HG03095 (cell line): ENCODE data around the gene KIAA0319L.
"Not testable (repeated sequence)": the region's sequence is repeated elsewhere in the genome, so short reads cannot be mapped to it uniquely, and the experiment has no call there.

Source experiments
- ATAC-seq: cut with Tn5 transposase; IDR thresholded peaks from one replicate; pipeline ENCODE4 v1.9.1; 2021; ENCODE audit warnings: moderate library complexity; ENCODE audit not compliant: unreplicated experiment

The KIAA0319L gene

DNA sequence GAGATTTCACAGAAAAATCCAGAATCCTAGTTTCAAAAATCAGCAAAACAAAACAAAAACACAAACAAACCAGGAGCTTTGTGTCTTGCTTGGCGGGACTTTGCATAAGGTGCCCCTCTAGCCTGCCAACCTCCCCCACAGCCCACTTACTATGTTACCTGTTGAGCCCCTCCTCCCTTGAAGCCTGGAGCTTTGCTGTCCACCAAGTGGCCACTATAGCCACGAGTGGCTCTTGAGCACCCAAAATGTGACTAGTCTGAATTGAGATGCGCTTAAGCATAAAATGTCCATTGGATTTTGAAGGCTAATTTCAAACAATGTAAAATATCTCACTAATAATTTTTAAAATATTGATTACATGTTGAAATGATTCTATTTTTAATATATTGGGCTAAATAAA is 28.1 kb upstream of the KIAA0319L start:
- ATAC-seq: no peak

DNA sequence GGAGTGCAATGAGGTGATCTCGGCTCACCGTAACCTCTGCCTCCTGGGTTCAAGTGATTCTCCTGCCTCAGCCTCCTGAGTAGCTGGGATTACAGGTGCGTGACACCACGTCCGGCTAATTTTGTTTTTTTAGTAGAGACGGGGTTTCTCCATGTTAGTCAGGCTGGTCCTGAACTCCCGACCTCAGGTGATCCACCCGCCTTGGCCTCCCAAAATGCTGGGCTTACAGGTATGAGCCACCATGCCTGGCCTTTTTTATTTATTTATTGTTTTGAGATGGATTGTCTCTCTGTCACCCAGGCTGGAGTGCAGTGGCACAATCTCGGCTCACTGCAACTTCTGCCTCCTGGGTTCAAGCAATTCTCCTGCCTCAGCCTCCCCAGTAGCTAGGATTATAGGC is 24.4 kb upstream of the KIAA0319L start:
- not testable (repeated sequence) for ATAC-seq

DNA sequence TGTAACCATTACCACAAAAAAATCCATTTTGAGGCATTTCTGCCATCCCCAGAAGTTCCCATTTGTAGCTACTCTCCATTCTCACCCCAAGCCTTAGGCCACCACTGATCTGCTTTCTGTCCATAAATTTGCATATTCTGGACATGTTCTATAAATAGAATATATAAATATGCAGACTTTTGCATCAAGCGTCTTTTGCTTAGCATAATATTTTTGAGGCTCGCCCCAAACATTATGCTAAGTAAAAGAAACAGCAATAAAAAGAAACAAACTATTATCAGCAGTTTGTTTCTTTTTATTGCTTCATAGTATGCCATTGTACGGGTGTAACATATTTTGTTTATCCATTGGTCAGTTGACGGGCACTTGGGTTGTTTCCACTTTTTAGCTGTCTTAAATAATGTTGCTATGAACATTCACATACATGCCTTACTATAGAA is 23.8 kb upstream of the KIAA0319L start:
- ATAC-seq: no peak

DNA sequence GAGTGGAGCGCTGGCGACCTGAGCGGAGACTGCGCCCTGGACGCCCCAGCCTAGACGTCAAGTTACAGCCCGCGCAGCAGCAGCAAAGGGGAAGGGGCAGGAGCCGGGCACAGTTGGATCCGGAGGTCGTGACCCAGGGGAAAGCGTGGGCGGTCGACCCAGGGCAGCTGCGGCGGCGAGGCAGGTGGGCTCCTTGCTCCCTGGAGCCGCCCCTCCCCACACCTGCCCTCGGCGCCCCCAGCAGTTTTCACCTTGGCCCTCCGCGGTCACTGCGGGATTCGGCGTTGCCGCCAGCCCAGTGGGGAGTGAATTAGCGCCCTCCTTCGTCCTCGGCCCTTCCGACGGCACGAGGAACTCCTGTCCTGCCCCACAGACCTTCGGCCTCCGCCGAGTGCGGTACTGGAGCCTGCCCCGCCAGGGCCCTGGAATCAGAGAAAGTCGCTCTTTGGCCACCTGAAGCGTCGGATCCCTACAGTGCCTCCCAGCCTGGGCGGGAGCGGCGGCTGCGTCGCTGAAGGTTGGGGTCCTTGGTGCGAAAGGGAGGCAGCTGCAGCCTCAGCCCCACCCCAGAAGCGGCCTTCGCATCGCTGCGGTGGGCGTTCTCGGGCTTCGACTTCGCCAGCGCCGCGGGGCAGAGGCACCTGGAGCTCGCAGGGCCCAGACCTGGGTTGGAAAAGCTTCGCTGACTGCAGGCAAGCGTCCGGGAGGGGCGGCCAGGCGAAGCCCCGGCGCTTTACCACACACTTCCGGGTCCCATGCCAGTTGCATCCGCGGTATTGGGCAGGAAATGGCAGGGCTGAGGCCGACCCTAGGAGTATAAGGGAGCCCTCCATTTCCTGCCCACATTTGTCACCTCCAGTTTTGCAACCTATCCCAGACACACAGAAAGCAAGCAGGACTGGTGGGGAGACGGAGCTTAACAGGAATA is 20.1 kb upstream of the KIAA0319L start:
- peak; percentile 52 for ATAC-seq

DNA sequence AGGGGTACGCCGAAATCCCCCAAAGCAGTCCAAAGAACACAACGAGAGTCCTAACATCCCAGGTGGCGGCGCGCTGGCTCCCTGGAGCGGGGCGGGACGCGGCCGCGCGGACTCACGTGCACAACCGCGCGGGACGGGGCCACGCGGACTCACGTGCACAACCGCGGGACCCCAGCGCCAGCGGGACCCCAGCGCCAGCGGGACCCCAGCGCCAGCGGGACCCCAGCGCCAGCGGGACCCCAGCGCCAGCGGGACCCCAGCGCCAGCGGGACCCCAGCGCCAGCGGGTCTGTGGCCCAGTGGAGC is 19.5 kb upstream of the KIAA0319L start:
- not testable (repeated sequence) for ATAC-seq

DNA sequence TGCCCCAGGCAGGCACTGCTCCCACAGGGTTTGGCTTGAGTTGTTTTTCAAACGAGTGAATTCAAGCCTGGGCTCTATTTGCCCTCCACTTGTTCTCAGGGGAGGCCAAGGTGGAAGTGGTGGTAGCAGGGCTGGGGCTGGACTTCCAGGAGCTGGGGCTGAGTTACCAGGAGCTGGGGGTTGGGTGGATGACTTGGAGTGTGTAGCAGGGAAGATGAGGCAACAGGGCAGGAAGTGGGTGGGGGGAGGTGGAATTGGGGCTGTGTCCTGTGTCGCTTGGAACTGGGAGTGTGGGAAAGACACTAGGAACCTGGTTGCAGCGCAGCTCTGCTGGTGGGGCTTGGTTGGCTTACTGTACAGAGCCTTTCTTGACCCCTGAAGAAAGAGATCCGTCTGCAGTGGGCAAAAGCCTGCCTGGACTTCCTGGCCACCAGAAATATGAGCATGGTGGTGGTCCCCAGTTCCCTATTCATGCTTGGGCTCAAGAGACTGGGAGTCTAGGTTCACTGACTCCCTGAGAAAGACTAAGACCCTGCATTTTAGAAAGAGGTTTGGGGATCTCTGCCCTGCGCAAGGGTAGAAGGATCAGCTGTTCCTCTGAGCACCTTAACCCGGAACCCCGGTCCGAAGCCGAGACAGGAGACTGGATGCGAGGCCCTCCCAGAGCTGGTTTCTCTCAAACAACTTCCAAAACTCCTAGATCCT is 19.0 kb upstream of the KIAA0319L start:
- no peak for ATAC-seq

DNA sequence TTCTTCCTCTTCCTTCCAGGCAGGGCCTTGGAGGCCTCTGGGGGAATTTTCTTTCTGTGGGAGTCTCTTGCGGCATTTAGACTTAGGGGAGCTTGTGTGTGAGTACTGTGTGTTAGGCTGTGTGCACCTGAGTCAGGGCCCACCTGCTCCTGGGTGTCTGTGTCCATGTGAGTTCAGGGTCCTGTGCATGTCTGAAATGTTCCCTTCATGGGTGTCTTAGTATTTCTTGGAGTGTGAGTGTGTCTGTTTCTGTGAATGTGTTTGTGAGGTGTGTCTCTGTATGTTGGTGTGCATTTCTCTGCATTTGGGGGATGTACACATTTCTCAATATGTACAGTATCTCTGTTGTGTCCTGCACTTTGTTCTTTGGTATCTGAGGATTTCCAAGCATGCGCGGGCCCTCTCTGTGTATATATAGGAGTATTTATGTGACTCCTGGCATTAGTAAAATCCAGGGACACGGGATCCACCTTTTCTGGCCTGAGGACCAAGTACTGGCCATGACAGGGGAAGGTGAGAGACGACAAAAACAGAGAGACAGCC is 18.3 kb upstream of the KIAA0319L start:
- ATAC-seq: no peak

DNA sequence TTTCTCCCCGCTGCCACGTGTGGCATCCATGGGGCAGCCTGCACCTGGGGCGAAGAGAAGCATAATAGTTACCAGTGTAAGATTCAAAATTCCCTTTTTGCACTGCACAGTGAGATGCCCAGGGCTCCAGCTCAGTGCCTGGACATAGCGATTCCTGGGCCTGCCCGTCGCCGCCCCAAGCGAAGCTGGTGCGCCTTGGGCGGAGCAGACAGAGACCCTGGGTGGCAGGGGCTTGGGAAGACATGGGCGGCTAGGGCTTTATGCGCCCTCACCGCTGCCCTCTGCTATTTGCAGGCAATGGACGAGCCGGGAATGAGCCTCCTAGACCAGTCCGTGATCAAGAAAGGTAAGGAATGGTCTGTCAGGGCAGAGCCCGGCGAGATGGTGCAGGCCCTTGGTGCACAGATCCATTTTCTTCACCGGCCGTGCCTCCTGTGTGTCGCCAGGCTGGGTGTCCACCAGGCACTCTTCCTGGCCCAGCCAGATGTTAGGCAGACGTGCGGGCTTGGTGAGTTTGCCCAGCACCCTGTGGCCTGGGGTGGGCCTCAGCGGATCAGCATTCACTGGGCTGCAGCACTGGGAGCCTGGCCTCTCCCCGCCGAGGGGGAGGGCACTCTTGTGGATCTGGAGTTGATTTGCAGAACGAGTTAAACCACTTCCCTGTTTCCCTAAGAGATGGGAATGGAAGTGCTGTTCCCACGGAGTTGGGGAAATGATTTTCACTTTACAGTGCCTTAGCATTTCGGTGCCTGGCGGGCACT is 17.6 kb upstream of the KIAA0319L start:
- ATAC-seq: no peak

DNA sequence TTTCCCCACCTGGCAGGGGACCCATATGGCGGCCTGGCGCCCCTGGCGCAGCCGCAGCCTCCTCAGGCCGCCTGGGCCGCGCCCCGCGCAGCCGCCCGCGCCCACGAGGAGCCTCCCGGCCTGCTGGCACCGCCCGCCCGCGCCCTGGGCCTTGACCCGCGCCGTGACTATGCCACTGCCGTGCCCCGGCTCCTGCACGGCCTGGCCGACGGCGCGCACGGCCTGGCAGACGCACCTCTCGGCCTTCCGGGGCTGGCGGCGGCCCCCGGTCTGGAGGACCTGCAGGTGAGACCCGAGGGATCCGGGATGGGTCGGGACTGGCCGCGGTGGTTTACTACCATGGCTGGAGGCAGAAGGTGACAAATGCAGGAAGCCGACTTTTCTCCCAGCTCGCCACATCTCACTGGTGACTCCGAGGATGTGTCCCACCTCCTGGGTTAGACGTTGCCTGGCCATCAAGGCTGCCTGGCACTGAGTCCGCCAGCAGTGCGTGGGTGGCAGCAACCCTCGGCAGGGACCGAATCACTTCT is 17.0 kb upstream of the KIAA0319L start:
- ATAC-seq: no peak

DNA sequence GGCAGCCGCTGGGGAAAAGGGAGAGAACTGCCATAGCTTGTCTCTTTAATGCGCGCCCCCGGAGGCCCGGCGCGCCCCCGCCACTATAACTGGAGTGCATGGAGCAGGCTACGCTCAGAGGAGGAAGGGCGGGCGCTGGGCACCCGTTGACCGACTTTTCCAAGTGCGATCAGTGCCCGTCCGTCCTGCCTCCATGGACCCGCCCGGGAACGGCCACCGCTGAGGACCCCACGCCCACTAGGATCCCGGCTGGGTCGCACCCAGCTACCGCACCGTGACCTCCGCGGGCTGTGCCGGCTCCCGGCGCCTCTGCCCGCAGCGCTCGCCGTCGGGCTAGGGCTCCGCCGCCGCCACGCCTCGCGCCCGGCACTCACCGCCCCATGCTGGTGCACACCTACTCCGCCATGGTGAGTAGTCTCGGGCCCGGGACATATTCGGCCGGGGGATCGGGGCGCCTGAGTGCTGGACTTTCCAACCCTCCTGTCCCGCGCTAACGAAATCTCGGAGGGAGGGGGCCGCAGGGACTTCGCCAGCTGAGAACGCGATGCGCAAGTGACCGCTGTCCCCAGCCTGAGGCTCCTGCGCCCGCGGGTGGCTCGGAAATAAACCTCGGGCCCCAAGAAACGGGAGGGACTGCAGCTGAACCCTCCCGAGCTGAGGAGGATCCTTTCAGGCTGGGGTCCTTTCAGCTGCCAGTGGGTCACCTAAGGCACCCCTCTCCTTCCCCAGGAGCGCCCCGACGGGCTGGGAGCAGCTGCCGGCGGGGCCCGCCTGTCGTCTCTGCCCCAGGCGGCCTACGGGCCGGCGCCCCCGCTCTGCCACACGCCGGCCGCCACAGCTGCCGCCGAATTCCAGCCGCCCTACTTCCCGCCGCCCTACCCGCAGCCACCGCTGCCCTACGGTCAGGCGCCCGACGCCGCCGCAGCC is 16.3 kb upstream of the KIAA0319L start, which contains the start of gene TFAP2E:
TSS of gene TFAP2E (plus strand) at position 117 of the 927 bp plus-strand sequence. CDS start at position 381, 264 bp downstream.
- no peak for ATAC-seq

DNA sequence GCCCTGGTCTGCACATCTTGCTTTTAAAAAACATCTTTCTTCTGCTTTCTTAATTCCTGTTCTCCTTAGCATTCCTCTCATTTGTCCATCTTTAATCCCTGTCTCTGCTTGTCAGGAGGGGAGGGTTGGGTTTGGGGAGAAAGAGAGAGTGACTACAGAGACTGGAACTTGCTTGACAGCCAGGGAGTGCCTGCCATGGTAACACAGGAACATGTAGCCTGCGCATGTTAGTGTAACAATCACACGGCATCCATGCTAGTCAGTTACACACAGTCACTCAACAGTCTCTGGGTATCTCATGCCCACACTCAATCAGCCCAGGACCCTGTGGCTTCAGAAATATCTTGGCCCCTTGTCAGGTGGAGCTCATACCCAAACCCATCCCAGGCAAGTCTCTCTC is 15.1 kb upstream of the KIAA0319L start:
- no peak for ATAC-seq

DNA sequence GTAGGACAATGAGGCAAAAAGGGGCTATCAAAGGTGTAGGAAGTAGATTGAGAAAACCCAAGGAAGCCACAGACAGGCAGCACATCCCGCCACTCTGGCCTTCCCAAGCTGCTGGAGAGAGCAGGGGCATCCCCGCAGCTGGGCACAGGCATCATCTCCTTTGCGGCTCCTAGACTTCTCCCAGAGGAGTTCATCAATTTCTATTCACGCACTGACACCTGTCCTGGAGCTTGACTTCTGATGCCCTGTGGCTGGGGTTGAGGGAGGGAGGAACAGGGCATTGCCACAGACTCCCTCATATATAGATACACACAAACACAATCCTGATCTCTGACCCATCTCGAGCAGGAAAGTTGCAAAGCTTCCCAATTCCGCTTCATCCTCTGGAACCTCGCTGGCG is 14.1 kb upstream of the KIAA0319L start:
- ATAC-seq: no peak

DNA sequence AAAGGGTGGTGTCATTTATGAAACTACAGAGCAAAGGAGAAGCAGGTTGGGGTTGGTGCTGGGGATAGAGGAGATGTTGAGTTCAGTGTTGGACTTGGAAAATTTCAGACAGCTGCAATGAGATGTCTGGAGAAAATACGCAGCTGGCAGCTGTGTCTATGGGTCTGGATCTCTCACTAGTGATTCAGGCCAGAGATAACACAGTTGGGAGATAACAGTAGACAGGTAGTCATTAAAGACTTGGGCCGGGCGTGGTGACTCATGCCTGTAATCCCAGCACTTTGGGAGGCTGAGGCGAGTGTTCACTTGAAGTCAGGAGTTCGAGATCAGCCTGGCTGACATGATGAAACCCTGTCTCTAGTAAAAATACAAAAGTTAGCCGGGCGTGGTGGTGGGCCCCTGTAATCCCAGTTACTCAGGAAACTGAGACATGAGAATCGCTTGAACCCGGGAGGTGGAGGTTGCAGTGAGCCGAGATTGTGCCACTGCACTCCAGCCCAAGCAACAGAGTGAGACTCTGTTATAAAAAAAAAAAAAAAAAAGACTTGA is 13.5 kb upstream of the KIAA0319L start:
- no peak for ATAC-seq

DNA sequence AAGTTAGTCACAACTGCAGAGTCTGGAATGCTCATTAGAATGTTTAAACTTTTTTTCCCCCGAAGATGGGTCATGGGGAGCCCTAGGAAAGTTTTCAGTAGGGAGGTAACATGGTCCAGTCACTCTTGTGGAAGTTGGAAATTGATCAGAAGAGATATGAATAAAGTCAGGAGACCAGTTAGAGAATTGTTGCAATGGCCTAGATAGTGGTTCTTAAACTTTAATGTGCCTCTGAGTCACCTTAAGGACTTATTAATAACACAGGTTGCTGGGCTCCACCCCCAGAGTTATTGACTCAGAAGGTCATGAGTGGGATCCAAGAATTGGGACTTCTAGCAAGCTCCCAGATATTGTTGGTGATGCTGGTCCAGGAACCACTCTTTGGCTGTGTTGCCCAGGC is 12.7 kb upstream of the KIAA0319L start:
- no peak for ATAC-seq

DNA sequence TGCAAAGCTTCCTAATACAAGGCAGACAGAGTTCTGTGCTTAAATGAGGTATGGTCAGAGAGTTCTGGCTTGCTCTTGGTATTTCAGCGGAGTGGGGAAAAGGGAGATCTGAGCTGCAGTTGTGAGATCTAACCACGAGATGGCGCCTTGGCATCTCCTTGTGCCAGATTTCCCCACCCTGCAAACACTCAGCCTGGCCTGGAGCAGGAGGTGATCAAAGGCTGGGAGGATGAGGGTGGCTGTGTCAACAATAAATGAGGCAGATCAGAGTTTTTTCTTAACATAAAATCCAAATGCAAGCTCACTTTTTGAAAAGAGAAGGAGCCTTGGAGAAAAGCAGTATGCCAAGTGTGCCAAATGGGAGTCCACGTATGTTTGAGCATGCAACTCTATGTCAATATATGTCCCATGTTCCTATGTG is 11.8 kb upstream of the KIAA0319L start:
- no peak for ATAC-seq

DNA sequence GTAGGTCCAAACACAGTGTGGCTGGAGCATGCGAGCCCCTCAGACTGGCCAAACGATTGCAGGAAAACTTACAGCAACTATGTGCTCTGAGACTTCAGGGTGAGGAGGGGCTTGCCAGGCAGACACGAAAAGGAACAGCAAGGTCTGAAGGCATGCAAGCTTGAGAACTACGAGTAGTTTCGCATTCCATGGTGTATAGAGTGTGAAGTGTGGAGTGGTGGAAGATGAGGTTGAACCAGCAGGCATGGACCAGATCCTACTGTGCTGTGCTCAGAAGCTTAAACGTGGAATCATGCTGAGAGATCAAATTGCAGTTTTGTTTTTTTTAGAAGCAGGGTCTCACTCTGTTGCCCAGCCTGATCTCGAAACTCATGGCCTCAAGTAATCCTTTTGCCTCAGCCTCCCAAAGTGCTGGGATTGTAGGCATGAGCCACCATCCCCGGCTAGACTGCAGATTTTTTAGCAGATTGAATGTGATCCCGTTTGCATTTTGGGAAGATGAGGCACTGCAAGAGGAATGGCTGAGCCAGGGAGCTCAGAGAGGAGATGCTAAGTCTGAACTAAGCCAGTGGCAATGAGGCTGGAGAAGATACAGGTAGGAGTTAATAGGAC is 10.8 kb upstream of the KIAA0319L start:
- no peak for ATAC-seq

DNA sequence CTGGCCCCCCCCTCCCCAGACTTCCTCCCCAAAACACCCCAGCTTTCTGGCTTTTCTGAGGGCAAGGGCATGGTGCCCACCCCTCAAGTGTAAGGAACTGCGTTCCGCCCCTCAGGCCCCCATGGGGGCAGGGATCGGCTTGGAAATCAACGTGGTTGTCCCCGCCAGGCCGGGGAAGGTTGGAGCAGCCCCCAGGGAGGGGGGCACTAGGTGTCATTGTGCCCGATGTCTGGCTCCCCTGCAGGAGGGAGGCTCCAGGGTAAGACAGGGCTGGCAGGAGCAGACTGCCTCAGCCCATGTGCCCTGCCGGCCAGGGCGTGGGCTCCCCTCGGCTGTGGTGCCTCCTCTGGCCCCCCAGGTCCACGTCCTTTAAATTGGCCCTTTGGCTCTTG is 8.5 kb upstream of the KIAA0319L start:
- ATAC-seq: no peak

DNA sequence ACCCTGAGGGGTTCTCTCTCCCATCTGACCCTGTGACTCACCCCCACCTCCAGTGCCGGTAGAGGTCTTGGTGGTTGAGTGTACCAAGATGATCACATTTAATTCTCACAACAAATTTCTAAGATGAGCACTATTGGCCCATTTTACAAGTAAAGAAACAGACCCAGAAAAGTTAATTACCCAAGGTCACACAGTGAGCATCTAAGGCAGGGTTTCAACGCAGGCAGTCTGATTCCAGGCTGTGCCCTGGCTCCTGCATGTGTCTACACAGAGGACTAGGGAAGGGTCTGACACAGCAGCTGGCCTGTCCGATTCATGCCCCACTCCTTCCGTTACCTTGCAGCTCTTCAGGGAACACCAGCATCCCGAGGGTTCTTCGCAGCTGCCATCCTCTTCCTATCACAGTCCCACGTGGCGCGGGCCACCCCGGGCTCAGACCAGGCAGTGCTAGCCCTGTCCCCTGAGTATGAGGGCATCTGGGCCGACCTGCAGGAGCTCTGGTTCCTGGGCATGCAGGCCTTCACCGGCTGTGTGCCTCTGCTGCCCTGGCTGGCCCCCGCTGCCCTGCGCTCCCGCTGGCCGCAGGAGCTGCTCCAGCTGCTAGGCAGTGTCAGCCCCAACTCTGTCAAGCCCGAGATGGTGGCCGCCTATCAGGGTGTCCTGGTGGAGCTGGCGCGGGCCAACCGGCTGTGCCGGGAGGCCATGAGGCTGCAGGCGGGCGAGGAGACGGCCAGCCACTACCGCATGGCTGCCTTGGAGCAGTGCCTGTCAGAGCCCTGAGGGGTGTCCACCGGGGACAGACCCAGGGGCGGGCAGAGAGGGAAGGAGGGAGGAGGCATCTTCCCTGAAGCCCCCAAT is 7.9 kb upstream of the KIAA0319L start:
- ATAC-seq: no peak
